HepG2 (cell line): ENCODE data around the gene CDYL. TPM values are rescaled to one million over a fixed set of nuclear protein-coding genes. Genes with fewer than 3 reads are reported as not detected.

Source experiments
- ASH2L ChIP-seq: fragments of 300-600, 200-600 bp; sonication (generic); IDR thresholded peaks from 2 replicates; pipeline ENCODE4 v1.7.0; 2017; ENCODE audit warnings: low read depth, mild to moderate bottlenecking, moderate library complexity, mixed read lengths, low read length; ENCODE audit not compliant: insufficient read length
- JDP2 ChIP-seq: sonication (generic); formaldehyde crosslinking; IDR thresholded peaks from 2 replicates; pipeline ENCODE4 v1.8.1; 2022; ENCODE audit warnings: missing genetic modification reagents, borderline replicate concordance
- POLR2A ChIP-seq, 2 experiments: IDR thresholded peaks; 2 replicates each; pipeline ENCODE4 v1.6.1; 2011; ENCODE audit warnings: low read depth in 2 of 2, low read length in 2 of 2, mild to moderate bottlenecking in 1 of 2, moderate library complexity in 1 of 2; ENCODE audit not compliant: insufficient read depth in 1 of 2
- SMC3 ChIP-seq: IDR thresholded peaks from 2 replicates; pipeline ENCODE4 v1.6.1; 2011; ENCODE audit warnings: low read length, improper control_type of control experiment
- SP5 ChIP-seq: IDR thresholded peaks from 2 replicates; pipeline ENCODE4 v1.6.1; 2016; ENCODE audit warnings: low read depth, borderline replicate concordance
- SYNCRIP ChIP-seq: fragments of 200-400 bp; formaldehyde crosslinking; IDR thresholded peaks from 2 replicates; pipeline ENCODE4 v1.6.1; 2018; ENCODE audit warnings: mild to moderate bottlenecking, low read depth, low read length; ENCODE audit not compliant: insufficient read depth
- TFE3 ChIP-seq: IDR thresholded peaks from 2 replicates; pipeline ENCODE4 v1.6.1; 2016
- THAP11 ChIP-seq: IDR thresholded peaks from 2 replicates; pipeline ENCODE4 v1.6.1; 2016; ENCODE audit warnings: missing biosample characterization, missing genetic modification reagents
- ZBTB3 ChIP-seq: sonication (generic); formaldehyde crosslinking; IDR thresholded peaks from 2 replicates; pipeline ENCODE4 v1.4.0; 2020; ENCODE audit warnings: low read depth, mild to moderate bottlenecking, moderate library complexity, missing genetic modification reagents, borderline replicate concordance
- ZBTB33 ChIP-seq: sonication (generic); formaldehyde crosslinking; IDR thresholded peaks from 2 replicates; pipeline ENCODE4 v1.4.0; 2020; ENCODE audit warnings: missing genetic modification reagents
- ZBTB8A ChIP-seq: sonication (generic); formaldehyde crosslinking; IDR thresholded peaks from 2 replicates; pipeline ENCODE4 v1.4.0; 2020; ENCODE audit warnings: mild to moderate bottlenecking, low read depth, missing genetic modification reagents, borderline replicate concordance
- ZNF101 ChIP-seq: sonication (generic); formaldehyde crosslinking; IDR thresholded peaks from 2 replicates; pipeline ENCODE4 v1.4.0; 2020; ENCODE audit warnings: mild to moderate bottlenecking, low read depth, missing genetic modification reagents, borderline replicate concordance
- ZNF136 ChIP-seq: sonication (generic); formaldehyde crosslinking; IDR thresholded peaks from 2 replicates; pipeline ENCODE4 v1.8.1; 2022; ENCODE audit warnings: low read depth, mild to moderate bottlenecking, moderate library complexity, missing genetic modification reagents
- ZNF143 ChIP-seq: sonication (generic); formaldehyde crosslinking; IDR thresholded peaks from 2 replicates; pipeline ENCODE4 v1.4.0; 2020; ENCODE audit warnings: missing genetic modification reagents
- ZNF24 ChIP-seq: fragments of 450-650 bp; IDR thresholded peaks from 2 replicates; pipeline ENCODE4 v1.6.1; 2017; ENCODE audit warnings: antibody characterized with exemption, mild to moderate bottlenecking
- ZNF343 ChIP-seq: sonication (generic); formaldehyde crosslinking; IDR thresholded peaks from 2 replicates; pipeline ENCODE4 v1.4.0; 2020; ENCODE audit warnings: mild to moderate bottlenecking, missing genetic modification reagents
- ZNF563 ChIP-seq: sonication (generic); formaldehyde crosslinking; IDR thresholded peaks from 2 replicates; pipeline ENCODE4 v1.8.0; 2022; ENCODE audit warnings: mild to moderate bottlenecking, moderate library complexity, missing genetic modification reagents
- polyA plus RNA-seq, 8 experiments: library from polyadenylated mRNA; depleted of rRNA in 3 of 8; stranded (reverse) in 7 of 8; unstranded in 1 of 8; fragments of >200 nt; fragmentation: Illumina TruSeq in 4 of 8; extraction: Trizol in 4 of 8; gene quantifications; 2 replicates each; pipeline versions ENCODE4 v1.2.1 to v1.2.3, GENCODE V29; 2011 to 2016; ENCODE audit warnings: low read depth in 4 of 8, missing spikeins in 1 of 8, mixed read lengths in 1 of 8; ENCODE audit not compliant: insufficient read depth in 1 of 8
- total RNA-seq, 5 experiments: library from RNA; depleted of rRNA; stranded (reverse); fragments of >200 nt; fragmentation: Illumina TruSeq; extraction: Trizol; gene quantifications; 2 replicates each; pipeline ENCODE4 v1.2.3, GENCODE V29; 2016; ENCODE audit warnings: low read depth in 1 of 5
- TF ChIP-seq, protein P1 (sequence below): IDR thresholded peaks from 2 replicates; pipeline ENCODE4 v1.6.1; 2016; ENCODE audit warnings: missing compliant biosample characterization, missing genetic modification reagents, borderline replicate concordance
- TF ChIP-seq, protein P2 (sequence below): sonication (generic); formaldehyde crosslinking; IDR thresholded peaks from 2 replicates; pipeline ENCODE4 v1.9.0; 2021; ENCODE audit warnings: mild to moderate bottlenecking, missing genetic modification reagents

CDYL gene
- total and polyA plus RNA-seq, 2 of the 13 experiments (the other 11 are each of a cell fraction or from before 2014, with no cell fraction given) = 22.8 to 105 TPM

DNA sequence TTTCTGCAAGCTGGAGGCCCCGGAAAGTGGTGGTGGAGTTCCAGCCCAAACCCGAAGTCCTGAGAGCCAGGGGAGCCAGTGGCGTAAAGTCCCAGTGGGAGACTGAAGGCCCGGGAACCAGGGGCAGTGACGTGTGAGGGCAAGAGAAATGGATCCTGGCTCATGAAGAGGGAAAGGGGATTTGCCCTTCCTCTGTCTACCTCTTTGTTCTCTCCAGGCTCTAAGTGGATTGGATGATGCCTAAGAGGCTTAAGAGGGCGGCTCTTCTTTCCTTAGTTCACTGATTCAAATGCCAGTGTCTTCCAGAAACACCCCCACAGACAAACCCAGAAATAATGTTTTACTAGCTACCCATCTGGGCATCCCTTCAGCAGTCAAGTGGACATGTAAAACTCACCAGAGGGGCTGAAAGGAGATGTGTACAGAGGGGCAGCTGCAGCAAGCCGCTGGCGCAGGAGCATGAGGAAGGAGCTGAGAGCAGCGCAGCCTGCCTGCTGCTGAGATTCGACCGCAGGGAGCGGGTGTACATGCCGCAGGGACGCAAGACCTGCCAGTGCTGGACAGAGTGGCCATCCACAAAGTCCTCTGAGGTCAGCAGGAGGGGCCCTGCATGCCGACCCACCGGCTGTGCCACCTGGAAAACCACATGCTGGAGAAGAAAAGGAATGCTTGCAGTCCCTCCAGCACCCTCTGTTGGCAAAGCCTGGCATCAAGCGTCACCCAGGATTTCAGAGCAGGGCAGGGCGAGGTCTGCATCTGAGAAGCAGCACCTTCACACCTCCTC, 29.5 kb downstream of the CDYL start (continued):
- TF ChIP-seq TFE3 (CRISPR knock-in tag) (no peak), ZNF101 (CRISPR knock-in tag) (no peak), THAP11 (no peak), JDP2 (CRISPR knock-in tag) (no peak), SP5 (CRISPR knock-in tag) (no peak), ZBTB8A (CRISPR knock-in tag) (no peak), SMC3 (peak; percentile 48), ZNF136 (CRISPR knock-in tag) (no peak), SYNCRIP (no peak), ZBTB3 (CRISPR knock-in tag) (no peak), ZNF143 (CRISPR knock-in tag) (0 out of 2 replicates have a peak, but pooled peaks have one; percentile 11), POLR2A (IDR thresholded peaks at IDR 0.05; ENCODE audit: insufficient read depth in 1 of 2, low read depth in 2 of 2, low read length in 2 of 2) (no peak), ZNF343 (CRISPR knock-in tag) (no peak), ZNF563 (CRISPR knock-in tag) (no peak), ZBTB33 (peak; percentile 56; the same call in 1 of the 2 replicates), ASH2L (no peak), ZNF24 (no peak)
- TF ChIP-seq, protein P1, sequence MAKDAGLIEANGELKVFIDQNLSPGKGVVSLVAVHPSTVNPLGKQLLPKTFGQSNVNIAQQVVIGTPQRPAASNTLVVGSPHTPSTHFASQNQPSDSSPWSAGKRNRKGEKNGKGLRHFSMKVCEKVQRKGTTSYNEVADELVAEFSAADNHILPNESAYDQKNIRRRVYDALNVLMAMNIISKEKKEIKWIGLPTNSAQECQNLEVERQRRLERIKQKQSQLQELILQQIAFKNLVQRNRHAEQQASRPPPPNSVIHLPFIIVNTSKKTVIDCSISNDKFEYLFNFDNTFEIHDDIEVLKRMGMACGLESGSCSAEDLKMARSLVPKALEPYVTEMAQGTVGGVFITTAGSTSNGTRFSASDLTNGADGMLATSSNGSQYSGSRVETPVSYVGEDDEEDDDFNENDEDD (CRISPR knock-in tag) = no peak
- TF ChIP-seq, protein P2, sequence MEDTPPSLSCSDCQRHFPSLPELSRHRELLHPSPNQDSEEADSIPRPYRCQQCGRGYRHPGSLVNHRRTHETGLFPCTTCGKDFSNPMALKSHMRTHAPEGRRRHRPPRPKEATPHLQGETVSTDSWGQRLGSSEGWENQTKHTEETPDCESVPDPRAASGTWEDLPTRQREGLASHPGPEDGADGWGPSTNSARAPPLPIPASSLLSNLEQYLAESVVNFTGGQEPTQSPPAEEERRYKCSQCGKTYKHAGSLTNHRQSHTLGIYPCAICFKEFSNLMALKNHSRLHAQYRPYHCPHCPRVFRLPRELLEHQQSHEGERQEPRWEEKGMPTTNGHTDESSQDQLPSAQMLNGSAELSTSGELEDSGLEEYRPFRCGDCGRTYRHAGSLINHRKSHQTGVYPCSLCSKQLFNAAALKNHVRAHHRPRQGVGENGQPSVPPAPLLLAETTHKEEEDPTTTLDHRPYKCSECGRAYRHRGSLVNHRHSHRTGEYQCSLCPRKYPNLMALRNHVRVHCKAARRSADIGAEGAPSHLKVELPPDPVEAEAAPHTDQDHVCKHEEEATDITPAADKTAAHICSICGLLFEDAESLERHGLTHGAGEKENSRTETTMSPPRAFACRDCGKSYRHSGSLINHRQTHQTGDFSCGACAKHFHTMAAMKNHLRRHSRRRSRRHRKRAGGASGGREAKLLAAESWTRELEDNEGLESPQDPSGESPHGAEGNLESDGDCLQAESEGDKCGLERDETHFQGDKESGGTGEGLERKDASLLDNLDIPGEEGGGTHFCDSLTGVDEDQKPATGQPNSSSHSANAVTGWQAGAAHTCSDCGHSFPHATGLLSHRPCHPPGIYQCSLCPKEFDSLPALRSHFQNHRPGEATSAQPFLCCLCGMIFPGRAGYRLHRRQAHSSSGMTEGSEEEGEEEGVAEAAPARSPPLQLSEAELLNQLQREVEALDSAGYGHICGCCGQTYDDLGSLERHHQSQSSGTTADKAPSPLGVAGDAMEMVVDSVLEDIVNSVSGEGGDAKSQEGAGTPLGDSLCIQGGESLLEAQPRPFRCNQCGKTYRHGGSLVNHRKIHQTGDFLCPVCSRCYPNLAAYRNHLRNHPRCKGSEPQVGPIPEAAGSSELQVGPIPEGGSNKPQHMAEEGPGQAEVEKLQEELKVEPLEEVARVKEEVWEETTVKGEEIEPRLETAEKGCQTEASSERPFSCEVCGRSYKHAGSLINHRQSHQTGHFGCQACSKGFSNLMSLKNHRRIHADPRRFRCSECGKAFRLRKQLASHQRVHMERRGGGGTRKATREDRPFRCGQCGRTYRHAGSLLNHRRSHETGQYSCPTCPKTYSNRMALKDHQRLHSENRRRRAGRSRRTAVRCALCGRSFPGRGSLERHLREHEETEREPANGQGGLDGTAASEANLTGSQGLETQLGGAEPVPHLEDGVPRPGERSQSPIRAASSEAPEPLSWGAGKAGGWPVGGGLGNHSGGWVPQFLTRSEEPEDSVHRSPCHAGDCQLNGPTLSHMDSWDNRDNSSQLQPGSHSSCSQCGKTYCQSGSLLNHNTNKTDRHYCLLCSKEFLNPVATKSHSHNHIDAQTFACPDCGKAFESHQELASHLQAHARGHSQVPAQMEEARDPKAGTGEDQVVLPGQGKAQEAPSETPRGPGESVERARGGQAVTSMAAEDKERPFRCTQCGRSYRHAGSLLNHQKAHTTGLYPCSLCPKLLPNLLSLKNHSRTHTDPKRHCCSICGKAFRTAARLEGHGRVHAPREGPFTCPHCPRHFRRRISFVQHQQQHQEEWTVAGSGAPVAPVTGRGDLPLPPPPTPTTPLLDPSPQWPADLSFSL (CRISPR knock-in tag) = no peak
